Measurements from ENCODE around the gene TRMU.

TRMU gene

GRCh38 chr22:46346680-46347405, 11.3 kb downstream of the TRMU start:
- ATAC-seq = no peak
- TF ChIP-seq ZNF8 (CRISPR knock-in tag; IDR thresholded peaks at IDR 0.05) (no peak), TCF4 (CRISPR knock-in tag; IDR thresholded peaks at IDR 0.05; ENCODE audit: borderline replicate concordance) (no peak), ZC3H10 (CRISPR knock-in tag; IDR thresholded peaks at IDR 0.05) (no peak)

- no peak for ATAC-seq
- no peak for TF ChIP-seq ZC3H10 (CRISPR knock-in tag; IDR thresholded peaks at IDR 0.05)
- no peak for TF ChIP-seq TCF4 (CRISPR knock-in tag; IDR thresholded peaks at IDR 0.05; ENCODE audit: borderline replicate concordance)
- no peak for TF ChIP-seq BACH2 (CRISPR knock-in tag; IDR thresholded peaks at IDR 0.05; ENCODE audit: borderline replicate concordance)
- TF ChIP-seq CREB5 (CRISPR knock-in tag; IDR thresholded peaks at IDR 0.05; ENCODE audit: low read depth) = no peak
- TF ChIP-seq ARNTL (CRISPR knock-in tag; IDR thresholded peaks at IDR 0.05; ENCODE audit: borderline replicate concordance, low read depth) = no peak
- no peak for TF ChIP-seq ESRRG (CRISPR knock-in tag; IDR thresholded peaks at IDR 0.05)
- TF ChIP-seq PPARA (CRISPR knock-in tag; IDR thresholded peaks at IDR 0.05; ENCODE audit: borderline replicate concordance) = no peak
- TF ChIP-seq ISL1 (CRISPR knock-in tag; IDR thresholded peaks at IDR 0.05) = no peak
- TF ChIP-seq CSRNP3 (CRISPR knock-in tag; IDR thresholded peaks at IDR 0.05) = no peak
- no peak for TF ChIP-seq ZFP3 (CRISPR knock-in tag; IDR thresholded peaks at IDR 0.05)
- TF ChIP-seq SNAI2 (CRISPR knock-in tag; IDR thresholded peaks at IDR 0.05) = no peak
- no peak for TF ChIP-seq ZNF565 (CRISPR knock-in tag; conservative IDR thresholded peaks at IDR 0.05; ENCODE audit: low read depth)
- no peak for TF ChIP-seq POU6F1 (CRISPR knock-in tag; IDR thresholded peaks at IDR 0.05; ENCODE audit: borderline replicate concordance, low read depth)
- no peak for TF ChIP-seq TSHZ2 (CRISPR knock-in tag; IDR thresholded peaks at IDR 0.05)
- TF ChIP-seq TOX (CRISPR knock-in tag; IDR thresholded peaks at IDR 0.05; ENCODE audit: borderline replicate concordance) = no peak
- no peak for TF ChIP-seq PATZ1 (CRISPR knock-in tag; IDR thresholded peaks at IDR 0.05; ENCODE audit: borderline replicate concordance)
- no peak for TF ChIP-seq CSDC2 (CRISPR knock-in tag; IDR thresholded peaks at IDR 0.05)
- TF ChIP-seq ZFP30 (CRISPR knock-in tag; IDR thresholded peaks at IDR 0.05) = no peak
These were observed 12.1 kb downstream of the TRMU start for GRCh38 chr22:46347646-46348045.

GRCh38 chr22:46348099-46348695, 12.7 kb downstream of the TRMU start:
- TF ChIP-seq POU6F1 (CRISPR knock-in tag; IDR thresholded peaks at IDR 0.05; ENCODE audit: borderline replicate concordance, low read depth) (no peak), ARNTL (CRISPR knock-in tag; IDR thresholded peaks at IDR 0.05; ENCODE audit: borderline replicate concordance, low read depth) (no peak), RARB (CRISPR knock-in tag; IDR thresholded peaks at IDR 0.05) (no peak), CREB5 (CRISPR knock-in tag; IDR thresholded peaks at IDR 0.05; ENCODE audit: low read depth) (no peak), ZNF70 (CRISPR knock-in tag; IDR thresholded peaks at IDR 0.05) (no peak), TCF4 (CRISPR knock-in tag; IDR thresholded peaks at IDR 0.05; ENCODE audit: borderline replicate concordance) (no peak), ZC3H10 (CRISPR knock-in tag; IDR thresholded peaks at IDR 0.05) (no peak), ZFP3 (CRISPR knock-in tag; IDR thresholded peaks at IDR 0.05) (no peak), BACH2 (CRISPR knock-in tag; IDR thresholded peaks at IDR 0.05; ENCODE audit: borderline replicate concordance) (no peak), CSDC2 (CRISPR knock-in tag; IDR thresholded peaks at IDR 0.05) (no peak), GLIS3 (CRISPR knock-in tag; IDR thresholded peaks at IDR 0.05) (no peak)
- ATAC-seq = no peak
